ENCODE data around the gene PHIP.

DNA sequence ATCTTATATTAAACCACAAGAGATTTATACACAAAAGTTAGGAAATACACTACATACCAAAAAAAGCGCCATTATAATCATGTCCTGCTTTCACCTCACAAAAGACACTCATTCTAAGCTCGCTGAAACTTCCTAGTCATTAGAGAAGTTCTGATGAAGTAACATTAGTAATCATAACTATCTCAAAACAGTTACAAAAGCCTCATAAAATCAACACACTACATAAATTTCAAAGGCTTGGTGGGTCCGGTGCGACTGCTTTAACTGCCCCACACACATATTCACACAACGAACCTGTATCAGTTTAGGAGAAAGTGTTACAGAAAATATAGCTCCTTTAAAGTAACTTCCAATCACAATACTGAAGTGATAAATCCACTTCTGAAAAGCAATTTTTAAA is 1.9 kb downstream of the PHIP start:
- TF ChIP-seq EZH2 (IDR thresholded peaks at IDR 0.05; ENCODE audit: low read depth, unreplicated experiment) (no peak), CREB1 (CRISPR knock-in tag; IDR thresholded peaks at IDR 0.05; ENCODE audit: low read depth) (no peak), EZH2phosphoT487 (IDR thresholded peaks at IDR 0.05; ENCODE audit: unreplicated experiment) (no peak), POLR2AphosphoS5 (IDR thresholded peaks at IDR 0.05; ENCODE audit: low read depth) (no peak), STAT1 (IDR thresholded peaks at IDR 0.05; ENCODE audit: unreplicated experiment) (no peak), ZNF331 (CRISPR knock-in tag; IDR thresholded peaks at IDR 0.05; ENCODE audit: low read depth) (no peak), JUNB (IDR thresholded peaks at IDR 0.05; ENCODE audit: unreplicated experiment) (no peak), NANOG (IDR thresholded peaks at IDR 0.05; ENCODE audit: borderline replicate concordance) (no peak), ZNF114 (CRISPR knock-in tag; IDR thresholded peaks at IDR 0.05) (no peak)
- TF ChIP-seq, protein P1, sequence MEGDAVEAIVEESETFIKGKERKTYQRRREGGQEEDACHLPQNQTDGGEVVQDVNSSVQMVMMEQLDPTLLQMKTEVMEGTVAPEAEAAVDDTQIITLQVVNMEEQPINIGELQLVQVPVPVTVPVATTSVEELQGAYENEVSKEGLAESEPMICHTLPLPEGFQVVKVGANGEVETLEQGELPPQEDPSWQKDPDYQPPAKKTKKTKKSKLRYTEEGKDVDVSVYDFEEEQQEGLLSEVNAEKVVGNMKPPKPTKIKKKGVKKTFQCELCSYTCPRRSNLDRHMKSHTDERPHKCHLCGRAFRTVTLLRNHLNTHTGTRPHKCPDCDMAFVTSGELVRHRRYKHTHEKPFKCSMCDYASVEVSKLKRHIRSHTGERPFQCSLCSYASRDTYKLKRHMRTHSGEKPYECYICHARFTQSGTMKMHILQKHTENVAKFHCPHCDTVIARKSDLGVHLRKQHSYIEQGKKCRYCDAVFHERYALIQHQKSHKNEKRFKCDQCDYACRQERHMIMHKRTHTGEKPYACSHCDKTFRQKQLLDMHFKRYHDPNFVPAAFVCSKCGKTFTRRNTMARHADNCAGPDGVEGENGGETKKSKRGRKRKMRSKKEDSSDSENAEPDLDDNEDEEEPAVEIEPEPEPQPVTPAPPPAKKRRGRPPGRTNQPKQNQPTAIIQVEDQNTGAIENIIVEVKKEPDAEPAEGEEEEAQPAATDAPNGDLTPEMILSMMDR (conservative IDR thresholded peaks at IDR 0.05; ENCODE audit: low read depth in 2 of 2): no peak
- TF ChIP-seq, protein P2, sequence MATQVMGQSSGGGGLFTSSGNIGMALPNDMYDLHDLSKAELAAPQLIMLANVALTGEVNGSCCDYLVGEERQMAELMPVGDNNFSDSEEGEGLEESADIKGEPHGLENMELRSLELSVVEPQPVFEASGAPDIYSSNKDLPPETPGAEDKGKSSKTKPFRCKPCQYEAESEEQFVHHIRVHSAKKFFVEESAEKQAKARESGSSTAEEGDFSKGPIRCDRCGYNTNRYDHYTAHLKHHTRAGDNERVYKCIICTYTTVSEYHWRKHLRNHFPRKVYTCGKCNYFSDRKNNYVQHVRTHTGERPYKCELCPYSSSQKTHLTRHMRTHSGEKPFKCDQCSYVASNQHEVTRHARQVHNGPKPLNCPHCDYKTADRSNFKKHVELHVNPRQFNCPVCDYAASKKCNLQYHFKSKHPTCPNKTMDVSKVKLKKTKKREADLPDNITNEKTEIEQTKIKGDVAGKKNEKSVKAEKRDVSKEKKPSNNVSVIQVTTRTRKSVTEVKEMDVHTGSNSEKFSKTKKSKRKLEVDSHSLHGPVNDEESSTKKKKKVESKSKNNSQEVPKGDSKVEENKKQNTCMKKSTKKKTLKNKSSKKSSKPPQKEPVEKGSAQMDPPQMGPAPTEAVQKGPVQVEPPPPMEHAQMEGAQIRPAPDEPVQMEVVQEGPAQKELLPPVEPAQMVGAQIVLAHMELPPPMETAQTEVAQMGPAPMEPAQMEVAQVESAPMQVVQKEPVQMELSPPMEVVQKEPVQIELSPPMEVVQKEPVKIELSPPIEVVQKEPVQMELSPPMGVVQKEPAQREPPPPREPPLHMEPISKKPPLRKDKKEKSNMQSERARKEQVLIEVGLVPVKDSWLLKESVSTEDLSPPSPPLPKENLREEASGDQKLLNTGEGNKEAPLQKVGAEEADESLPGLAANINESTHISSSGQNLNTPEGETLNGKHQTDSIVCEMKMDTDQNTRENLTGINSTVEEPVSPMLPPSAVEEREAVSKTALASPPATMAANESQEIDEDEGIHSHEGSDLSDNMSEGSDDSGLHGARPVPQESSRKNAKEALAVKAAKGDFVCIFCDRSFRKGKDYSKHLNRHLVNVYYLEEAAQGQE (IDR thresholded peaks at IDR 0.05; ENCODE audit: unreplicated experiment): no peak
- TF ChIP-seq, protein P3, sequence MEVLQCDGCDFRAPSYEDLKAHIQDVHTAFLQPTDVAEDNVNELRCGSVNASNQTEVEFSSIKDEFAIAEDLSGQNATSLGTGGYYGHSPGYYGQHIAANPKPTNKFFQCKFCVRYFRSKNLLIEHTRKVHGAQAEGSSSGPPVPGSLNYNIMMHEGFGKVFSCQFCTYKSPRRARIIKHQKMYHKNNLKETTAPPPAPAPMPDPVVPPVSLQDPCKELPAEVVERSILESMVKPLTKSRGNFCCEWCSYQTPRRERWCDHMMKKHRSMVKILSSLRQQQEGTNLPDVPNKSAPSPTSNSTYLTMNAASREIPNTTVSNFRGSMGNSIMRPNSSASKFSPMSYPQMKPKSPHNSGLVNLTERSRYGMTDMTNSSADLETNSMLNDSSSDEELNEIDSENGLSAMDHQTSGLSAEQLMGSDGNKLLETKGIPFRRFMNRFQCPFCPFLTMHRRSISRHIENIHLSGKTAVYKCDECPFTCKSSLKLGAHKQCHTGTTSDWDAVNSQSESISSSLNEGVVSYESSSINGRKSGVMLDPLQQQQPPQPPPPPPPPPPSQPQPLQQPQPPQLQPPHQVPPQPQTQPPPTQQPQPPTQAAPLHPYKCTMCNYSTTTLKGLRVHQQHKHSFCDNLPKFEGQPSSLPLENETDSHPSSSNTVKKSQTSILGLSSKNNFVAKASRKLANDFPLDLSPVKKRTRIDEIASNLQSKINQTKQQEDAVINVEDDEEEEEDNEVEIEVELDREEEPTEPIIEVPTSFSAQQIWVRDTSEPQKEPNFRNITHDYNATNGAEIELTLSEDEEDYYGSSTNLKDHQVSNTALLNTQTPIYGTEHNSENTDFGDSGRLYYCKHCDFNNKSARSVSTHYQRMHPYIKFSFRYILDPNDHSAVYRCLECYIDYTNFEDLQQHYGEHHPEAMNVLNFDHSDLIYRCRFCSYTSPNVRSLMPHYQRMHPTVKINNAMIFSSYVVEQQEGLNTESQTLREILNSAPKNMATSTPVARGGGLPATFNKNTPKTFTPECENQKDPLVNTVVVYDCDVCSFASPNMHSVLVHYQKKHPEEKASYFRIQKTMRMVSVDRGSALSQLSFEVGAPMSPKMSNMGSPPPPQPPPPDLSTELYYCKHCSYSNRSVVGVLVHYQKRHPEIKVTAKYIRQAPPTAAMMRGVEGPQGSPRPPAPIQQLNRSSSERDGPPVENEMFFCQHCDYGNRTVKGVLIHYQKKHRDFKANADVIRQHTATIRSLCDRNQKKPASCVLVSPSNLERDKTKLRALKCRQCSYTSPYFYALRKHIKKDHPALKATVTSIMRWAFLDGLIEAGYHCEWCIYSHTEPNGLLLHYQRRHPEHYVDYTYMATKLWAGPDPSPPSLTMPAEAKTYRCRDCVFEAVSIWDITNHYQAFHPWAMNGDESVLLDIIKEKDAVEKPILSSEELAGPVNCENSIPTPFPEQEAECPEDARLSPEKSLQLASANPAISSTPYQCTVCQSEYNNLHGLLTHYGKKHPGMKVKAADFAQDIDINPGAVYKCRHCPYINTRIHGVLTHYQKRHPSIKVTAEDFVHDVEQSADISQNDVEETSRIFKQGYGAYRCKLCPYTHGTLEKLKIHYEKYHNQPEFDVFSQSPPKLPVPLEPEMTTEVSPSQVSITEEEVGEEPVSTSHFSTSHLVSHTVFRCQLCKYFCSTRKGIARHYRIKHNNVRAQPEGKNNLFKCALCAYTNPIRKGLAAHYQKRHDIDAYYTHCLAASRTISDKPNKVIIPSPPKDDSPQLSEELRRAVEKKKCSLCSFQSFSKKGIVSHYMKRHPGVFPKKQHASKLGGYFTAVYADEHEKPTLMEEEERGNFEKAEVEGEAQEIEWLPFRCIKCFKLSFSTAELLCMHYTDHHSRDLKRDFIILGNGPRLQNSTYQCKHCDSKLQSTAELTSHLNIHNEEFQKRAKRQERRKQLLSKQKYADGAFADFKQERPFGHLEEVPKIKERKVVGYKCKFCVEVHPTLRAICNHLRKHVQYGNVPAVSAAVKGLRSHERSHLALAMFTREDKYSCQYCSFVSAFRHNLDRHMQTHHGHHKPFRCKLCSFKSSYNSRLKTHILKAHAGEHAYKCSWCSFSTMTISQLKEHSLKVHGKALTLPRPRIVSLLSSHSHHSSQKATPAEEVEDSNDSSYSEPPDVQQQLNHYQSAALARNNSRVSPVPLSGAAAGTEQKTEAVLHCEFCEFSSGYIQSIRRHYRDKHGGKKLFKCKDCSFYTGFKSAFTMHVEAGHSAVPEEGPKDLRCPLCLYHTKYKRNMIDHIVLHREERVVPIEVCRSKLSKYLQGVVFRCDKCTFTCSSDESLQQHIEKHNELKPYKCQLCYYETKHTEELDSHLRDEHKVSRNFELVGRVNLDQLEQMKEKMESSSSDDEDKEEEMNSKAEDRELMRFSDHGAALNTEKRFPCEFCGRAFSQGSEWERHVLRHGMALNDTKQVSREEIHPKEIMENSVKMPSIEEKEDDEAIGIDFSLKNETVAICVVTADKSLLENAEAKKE (CRISPR knock-in tag; IDR thresholded peaks at IDR 0.05): no peak
- TF ChIP-seq, protein P4, sequence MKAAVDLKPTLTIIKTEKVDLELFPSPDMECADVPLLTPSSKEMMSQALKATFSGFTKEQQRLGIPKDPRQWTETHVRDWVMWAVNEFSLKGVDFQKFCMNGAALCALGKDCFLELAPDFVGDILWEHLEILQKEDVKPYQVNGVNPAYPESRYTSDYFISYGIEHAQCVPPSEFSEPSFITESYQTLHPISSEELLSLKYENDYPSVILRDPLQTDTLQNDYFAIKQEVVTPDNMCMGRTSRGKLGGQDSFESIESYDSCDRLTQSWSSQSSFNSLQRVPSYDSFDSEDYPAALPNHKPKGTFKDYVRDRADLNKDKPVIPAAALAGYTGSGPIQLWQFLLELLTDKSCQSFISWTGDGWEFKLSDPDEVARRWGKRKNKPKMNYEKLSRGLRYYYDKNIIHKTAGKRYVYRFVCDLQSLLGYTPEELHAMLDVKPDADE (IDR thresholded peaks at IDR 0.05): no peak
